GM12801 (cell line): ENCODE results near the gene CDH4.

Source experiments
- CTCF ChIP-seq: IDR thresholded peaks from one replicate; pipeline ENCODE4 v1.5.1; 2011; ENCODE audit warnings: control low read depth; ENCODE audit not compliant: insufficient read length; ENCODE audit errors: extremely low read depth

The CDH4 gene

GRCh38 chr20:61499859-61500554, 247.9 kb downstream of the CDH4 start:
- no peak for TF ChIP-seq CTCF

- no peak for TF ChIP-seq CTCF
Observed at GRCh38 chr20:61500791-61501321, 248.8 kb downstream of the CDH4 start.

GRCh38 chr20:61502433-61502832, 250.4 kb downstream of the CDH4 start:
- TF ChIP-seq CTCF, result no peak

DNA sequence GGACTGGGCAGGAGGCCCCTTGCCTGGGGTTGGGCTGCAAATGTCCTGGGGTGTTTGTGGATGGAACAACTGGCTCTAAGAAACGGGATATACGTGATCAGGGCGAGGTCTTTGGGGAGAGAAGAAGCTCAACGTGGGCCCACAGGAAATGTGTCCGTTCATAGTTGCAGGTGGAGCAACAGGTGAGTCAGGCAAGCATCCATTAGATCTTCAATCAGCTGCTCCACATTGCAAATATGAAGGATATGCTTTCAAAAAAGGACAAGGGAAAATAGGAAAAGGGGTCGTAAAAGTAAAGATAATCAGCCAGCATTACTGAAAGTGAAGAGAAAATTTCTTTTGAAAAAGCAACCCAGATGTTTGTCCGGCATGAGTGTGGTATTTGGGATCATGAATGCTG, 251.0 kb downstream of the CDH4 start:
- no peak for TF ChIP-seq CTCF

- no peak for TF ChIP-seq CTCF
Observed at GRCh38 chr20:61505508-61505907, 253.4 kb downstream of the CDH4 start.

DNA sequence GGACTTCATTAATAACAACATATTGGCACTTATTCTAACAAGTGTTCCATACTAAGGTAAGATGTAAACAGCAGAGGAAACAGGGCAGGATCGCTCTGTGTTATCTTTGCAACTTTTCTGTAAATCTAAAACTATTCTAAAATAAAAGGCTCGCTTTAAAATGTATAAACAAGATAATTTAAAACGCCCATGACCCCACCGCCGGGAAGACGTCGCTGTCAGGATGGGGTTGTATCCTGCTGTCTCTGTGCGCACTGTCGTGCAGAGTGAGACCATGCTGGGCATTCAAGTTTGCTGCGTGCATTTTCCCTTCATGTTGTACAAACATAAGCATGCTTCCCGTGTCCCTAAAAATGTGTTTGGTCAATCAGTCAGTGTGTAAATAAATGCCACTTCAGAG, 255.7 kb downstream of the CDH4 start:
- no peak for TF ChIP-seq CTCF

DNA sequence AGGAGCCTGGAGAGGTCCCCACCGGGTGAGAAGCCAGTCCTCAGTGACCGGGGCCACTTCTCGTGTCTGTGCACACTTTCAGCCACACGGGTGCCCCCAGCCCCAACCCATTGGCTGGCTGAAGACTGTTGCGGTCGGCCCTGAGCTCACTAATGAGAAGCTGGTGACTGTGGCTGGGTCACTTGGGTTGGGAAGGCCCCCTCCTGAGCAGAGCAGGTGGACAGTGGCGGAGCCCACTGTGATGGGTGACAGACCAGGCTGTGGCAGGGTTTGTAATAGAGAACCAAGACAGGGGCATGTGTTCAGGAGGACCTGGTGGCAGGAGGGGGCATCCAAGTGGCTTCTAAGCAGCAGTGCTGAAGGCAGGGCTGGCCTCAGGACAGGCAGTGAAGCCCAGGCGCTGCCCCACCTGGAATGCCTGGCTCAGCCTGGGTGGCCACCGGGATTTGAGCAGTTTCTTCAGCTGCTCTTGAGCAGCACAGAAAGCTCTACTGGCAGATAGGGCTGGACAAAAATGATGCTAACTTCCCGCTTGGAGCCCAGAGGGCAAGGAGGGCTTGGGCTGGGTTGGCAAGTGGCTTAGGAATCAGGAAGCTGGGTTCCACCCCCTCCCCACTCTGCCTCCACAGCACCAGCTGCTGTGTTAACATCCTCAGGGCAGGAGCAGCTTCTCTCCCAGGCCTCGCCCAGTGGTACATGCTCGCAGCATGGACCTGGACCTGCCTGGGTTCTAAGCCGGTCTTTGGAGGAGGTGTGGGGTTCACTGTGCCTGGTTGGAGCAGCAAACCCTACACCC, 256.4 kb downstream of the CDH4 start:
- TF ChIP-seq CTCF, result no peak
